IPS-20b (cell line): ENCODE measurements around the gene C9orf50.

Experiments used
- H3K27ac ChIP-seq: one replicate; pipeline ENCODE4 v1.5.1; 2013; ENCODE audit warnings: low read length
- H3K27me3 ChIP-seq: 2 replicates; pipeline ENCODE4 v1.6.1; 2013; ENCODE audit warnings: mild to moderate bottlenecking, low read length, inconsistent platforms; ENCODE audit not compliant: insufficient read depth
- H3K36me3 ChIP-seq: 2 replicates; pipeline ENCODE4 v1.6.1; 2013; ENCODE audit warnings: low read depth, mild to moderate bottlenecking, inconsistent platforms, low read length, moderate library complexity; ENCODE audit not compliant: insufficient read depth
- H3K4me1 ChIP-seq: 2 replicates; pipeline ENCODE4 v1.6.1; 2013; ENCODE audit warnings: mild to moderate bottlenecking, control low read depth, inconsistent platforms, low read length, moderate library complexity; ENCODE audit not compliant: insufficient read depth
- H3K4me3 ChIP-seq: 2 replicates; pipeline ENCODE4 v1.5.1; 2013; ENCODE audit warnings: mild to moderate bottlenecking, low read length, inconsistent platforms
- H3K9ac ChIP-seq: 2 replicates; pipeline ENCODE4 v1.6.1; 2013; ENCODE audit warnings: low read depth, mild to moderate bottlenecking, inconsistent platforms, low read length, moderate library complexity
- H3K9me3 ChIP-seq: 2 replicates; pipeline ENCODE4 v1.6.1; 2013; ENCODE audit warnings: mild to moderate bottlenecking, low read depth, low read length, inconsistent platforms; ENCODE audit not compliant: insufficient read depth

C9orf50 gene

GRCh38 chr9:129568560-129569501, 52.1 kb downstream of the C9orf50 start:
- Histone ChIP-seq H3K9ac (no peak overlapping the region), H3K27me3 (peaks cover 14% of the 10 kb centered on the region; the same call in 1 of the 2 replicates), H3K36me3 (no peaks in the 10 kb centered on the region), H3K9me3 (no peaks in the 10 kb centered on the region), H3K4me3 (peak overlapping the region; percentile 72), H3K4me1 (peaks cover 9% of the 10 kb centered on the region; the same call in 1 of the 2 replicates), H3K27ac (no peak overlapping the region)

GRCh38 chr9:129567842-129568559, 52.9 kb downstream of the C9orf50 start:
- Histone ChIP-seq H3K27ac (no peak overlapping the region), H3K4me3 (peak overlapping the region; percentile 72), H3K9ac (no peak overlapping the region)

GRCh38 chr9:129567329-129567728, 53.6 kb downstream of the C9orf50 start:
- Histone ChIP-seq H3K4me1 (peaks cover 9% of the 10 kb centered on the region; the same call in 1 of the 2 replicates), H3K27ac (no peak overlapping the region), H3K9ac (no peak overlapping the region), H3K4me3 (no peak overlapping the region), H3K9me3 (no peaks in the 10 kb centered on the region), H3K27me3 (peaks cover 14% of the 10 kb centered on the region; the same call in 1 of the 2 replicates), H3K36me3 (no peaks in the 10 kb centered on the region)

More at GRCh38 chr9:129567842-129568559, 52.9 kb downstream of the C9orf50 start:
- H3K27me3 ChIP-seq, result peaks cover 14% of the 10 kb centered on the region; the same call in 1 of the 2 replicates
- peaks cover 9% of the 10 kb centered on the region; the same call in 1 of the 2 replicates for H3K4me1 ChIP-seq
- no peaks in the 10 kb centered on the region for H3K9me3 ChIP-seq
- no peaks in the 10 kb centered on the region for H3K36me3 ChIP-seq

- H3K9me3 ChIP-seq, result no peaks in the 10 kb centered on the region
- no peaks in the 10 kb centered on the region for H3K36me3 ChIP-seq
- H3K9ac ChIP-seq, result no peak overlapping the region
- H3K27ac ChIP-seq, result no peak overlapping the region
- peaks cover 14% of the 10 kb centered on the region; the same call in 1 of the 2 replicates for H3K27me3 ChIP-seq
- H3K4me1 ChIP-seq, result peaks cover 12% of the 10 kb centered on the region; the same call in 1 of the 2 replicates
- no peak overlapping the region for H3K4me3 ChIP-seq
These were observed 54.2 kb downstream of the C9orf50 start for GRCh38 chr9:129566563-129567266.

GRCh38 chr9:129562917-129563316, 58.0 kb downstream of the C9orf50 start:
- Histone ChIP-seq H3K4me1 (peaks cover 19% of the 10 kb centered on the region), H3K27ac (no peak overlapping the region), H3K36me3 (no peaks in the 10 kb centered on the region), H3K9ac (no peak overlapping the region), H3K9me3 (no peaks in the 10 kb centered on the region), H3K4me3 (no peak overlapping the region), H3K27me3 (peaks cover 2% of the 10 kb centered on the region; the same call in 1 of the 2 replicates)

GRCh38 chr9:129562514-129562913, 58.4 kb downstream of the C9orf50 start:
- no peak overlapping the region for H3K27ac ChIP-seq
- no peaks in the 10 kb centered on the region for H3K9me3 ChIP-seq
- peaks cover 22% of the 10 kb centered on the region for H3K4me1 ChIP-seq
- no peaks in the 10 kb centered on the region for H3K36me3 ChIP-seq
- H3K4me3 ChIP-seq, result no peak overlapping the region
- peak overlapping the region; percentile 43; the same call in 1 of the 2 replicates for H3K9ac ChIP-seq
- H3K27me3 ChIP-seq, result no peaks in the 10 kb centered on the region; the same call in 1 of the 2 replicates
